K562 (cell line): ENCODE data around the gene TESK2. TPM values are rescaled to one million over a fixed set of nuclear protein-coding genes. Genes with fewer than 3 reads are reported as not detected.

Experiments
- ATAC-seq: fragments of 200-7000 bp; cut with Tn5 transposase; 3 replicates; pipeline ENCODE4 v1.9.1; 2020; ENCODE audit warnings: moderate library complexity
- BruUV-seq: library from RNA; stranded (reverse); fragments of 400-500 nt; replicated peaks from 2 replicates; lab custom pipeline; 2021; lab: Mats Ljungman, UMichigan
- CTCF ChIA-PET: fragments of 300-600 bp; formaldehyde crosslinking; extraction: SDS; loops from one replicate; lab custom pipeline; 2021; ENCODE audit warnings: low intra/inter-chr PET ratio; lab: Yijun Ruan, JAX
- POLR2A ChIA-PET: fragments of 300-600, 350-650 bp; sonication (Branson Sonifier 250); formaldehyde crosslinking; extraction: SDS; loops from one replicate; lab custom pipeline; 2021; ENCODE audit warnings: antibody characterized with exemption, inconsistent platforms; lab: Yijun Ruan, JAX
- DNase-seq, 4 experiments: peaks; one replicate each; pipeline versions ENCODE4 v3.0.0 to v3.0.0-alpha.2; 2011 to 2018; ENCODE audit warnings: low spot score in 3 of 4, mixed read lengths in 3 of 4; ENCODE audit errors: extremely low read depth in 1 of 4
- FAIRE-seq: peaks from 2 replicates; lab custom pipeline; 2011; peaks lifted over from hg19 to GRCh38; lab: Jason Lieb, UNC
- H2AFZ ChIP-seq: 2 replicates; pipeline ENCODE4 v1.6.0; 2011; ENCODE audit warnings: low read depth, low read length, control low read depth, inconsistent platforms
- H3K27ac ChIP-seq: fragments of 200-600 bp; 3 replicates; pipeline ENCODE4 v1.8.0; 2011; ENCODE audit warnings: low read depth, mild to moderate bottlenecking, control low read depth, inconsistent platforms, low read length, moderate library complexity, mixed read lengths; ENCODE audit errors: extremely low read depth
- H3K27me3 ChIP-seq, 2 experiments: fragments of 300-600 bp in 1 of 2; 2 replicates in 1 of 2; 3 replicates in 1 of 2; pipeline versions ENCODE4 v1.6.0 to v1.8.0; 2011; ENCODE audit warnings: inconsistent platforms in 2 of 2, low read length in 2 of 2, mild to moderate bottlenecking in 1 of 2, mixed read lengths in 1 of 2, moderate library complexity in 1 of 2; ENCODE audit not compliant: control insufficient read depth in 2 of 2, insufficient read depth in 2 of 2
- H3K36me3 ChIP-seq: fragments of 300-600 bp; 3 replicates; pipeline ENCODE4 v1.8.0; 2011; ENCODE audit warnings: mild to moderate bottlenecking, low read length, inconsistent platforms; ENCODE audit not compliant: control insufficient read depth, insufficient read depth
- H3K4me1 ChIP-seq, 2 experiments: fragments of 200-600 bp in 1 of 2; replicated peaks in 1 of 2; 2 replicates in 1 of 2; 3 replicates in 1 of 2; pipeline versions ENCODE4 v1.5.1 to v1.8.0; 2011; ENCODE audit warnings: inconsistent platforms in 2 of 2, low read length in 2 of 2, mild to moderate bottlenecking in 1 of 2, mixed read lengths in 1 of 2, moderate library complexity in 1 of 2; ENCODE audit not compliant: control insufficient read depth in 2 of 2, insufficient read depth in 2 of 2
- H3K4me2 ChIP-seq: 2 replicates; pipeline ENCODE4 v1.6.1; 2011; ENCODE audit warnings: low read length, control low read depth, inconsistent platforms, mixed read lengths; ENCODE audit not compliant: insufficient read depth
- H3K4me3 ChIP-seq: fragments of 200-600 bp; sonication (generic), shearing (Covaris generic); 2 replicates; pipeline ENCODE4 v1.5.1; 2016; ENCODE audit warnings: control low read depth, inconsistent platforms
- H3K79me2 ChIP-seq: fragments of 200-600 bp; 3 replicates; pipeline ENCODE4 v1.8.0; 2011; ENCODE audit warnings: low read length, inconsistent platforms; ENCODE audit not compliant: control insufficient read depth, insufficient read depth
- H3K9ac ChIP-seq, 2 experiments: 2 replicates each; pipeline versions ENCODE4 v1.6.0 to v1.6.1; 2011; ENCODE audit warnings: low read depth in 2 of 2, low read length in 2 of 2, control low read depth in 1 of 2, inconsistent platforms in 1 of 2, mild to moderate bottlenecking in 1 of 2, mixed read lengths in 1 of 2; ENCODE audit not compliant: insufficient read depth in 1 of 2
- H3K9me1 ChIP-seq: one replicate; pipeline ENCODE4 v1.6.0; 2011; ENCODE audit warnings: inconsistent platforms, mild to moderate bottlenecking, low read length, moderate library complexity; ENCODE audit not compliant: control insufficient read depth, insufficient read depth
- H3K9me3 ChIP-seq: replicated peaks from 2 replicates; pipeline ENCODE4 v1.5.1; 2011; ENCODE audit warnings: low read depth, low read length, inconsistent platforms; ENCODE audit not compliant: control insufficient read depth, insufficient read depth
- H4K20me1 ChIP-seq: replicated peaks from 2 replicates; pipeline ENCODE4 v1.6.1; 2011; ENCODE audit warnings: low read length, inconsistent platforms, mixed read lengths; ENCODE audit not compliant: control insufficient read depth, insufficient read depth
- AFF4 ChIP-seq: sonication (generic); formaldehyde crosslinking; IDR thresholded peaks from 2 replicates; pipeline ENCODE4 v1.8.0; 2023; ENCODE audit warnings: mild to moderate bottlenecking, missing genetic modification reagents
- FOS ChIP-seq: IDR thresholded peaks from 3 replicates; pipeline ENCODE4 v1.6.1; 2011; ENCODE audit not compliant: insufficient read length; ENCODE audit errors: extremely low read depth
- NCOA6 ChIP-seq: fragments of 450-650 bp; IDR thresholded peaks from 2 replicates; pipeline ENCODE4 v1.6.1; 2017; ENCODE audit warnings: mild to moderate bottlenecking
- POLR2H ChIP-seq: IDR thresholded peaks from 2 replicates; pipeline ENCODE4 v1.6.1; 2016; ENCODE audit warnings: missing genetic modification characterization, low read depth, mild to moderate bottlenecking, control low read depth, missing compliant biosample characterization, moderate library complexity
- USF1 ChIP-seq: sonication (generic); formaldehyde crosslinking; IDR thresholded peaks from 2 replicates; pipeline ENCODE4 v1.9.0; 2022; ENCODE audit warnings: mild to moderate bottlenecking, missing genetic modification reagents
- ZC3H11A ChIP-seq: IDR thresholded peaks from 2 replicates; pipeline ENCODE4 v1.6.1; 2012; ENCODE audit warnings: low read depth, low read length, improper control_type of control experiment
- WGBS: fragments of 100-300 bp; shearing (Covaris generic); methylation state at CpG from one replicate; pipeline ENCODE4 v1.1.6; 2016; ENCODE audit warnings: low coverage, mixed read lengths; ENCODE audit not compliant: insufficient coverage; ENCODE audit errors: missing lambda C conversion rate; 5-methylcytosine and 5-hydroxymethylcytosine counted together
- in situ Hi-C: fragments of 300-500 bp; cut with MboI; formaldehyde crosslinking; loops from 4 replicates; pipeline ENCODE4 v1.15.0; 2018; ENCODE audit warnings: inconsistent platforms, mixed read lengths
- intact Hi-C: fragments of 100-400 bp; cut with micrococcal nuclease; formaldehyde crosslinking; loops from 2 replicates; pipeline ENCODE4 v1.14.2; 2022
- polyA plus RNA-seq, 8 experiments: library from polyadenylated mRNA; depleted of rRNA in 4 of 8; stranded (reverse) in 5 of 8; unstranded in 3 of 8; fragments of >200 nt; fragmentation: Nextera tagmentation in 2 of 8; fragmentation: Illumina TruSeq in 1 of 8; extraction: Ambion mirVana in 2 of 8; extraction: Trizol in 1 of 8; gene quantifications; 2 replicates each; pipeline versions ENCODE4 v1.2.1 to v1.2.3, GENCODE V29; 2011 to 2014; ENCODE audit warnings: inconsistent platforms in 1 of 8, missing spikeins in 1 of 8
- total RNA-seq, 7 experiments: library from RNA; depleted of rRNA in 6 of 7; stranded (reverse); fragments of >200 nt in 6 of 7; fragmentation: Illumina TruSeq in 2 of 7; extraction: Trizol in 2 of 7; gene quantifications; 2 replicates each; pipeline versions ENCODE4 v1.2.1 to v1.2.3, GENCODE V29; 2011 to 2021; ENCODE audit warnings: low replicate concordance in 1 of 7

TESK2 gene
- total and polyA plus RNA-seq, 9 of the 15 experiments (the other 6 are each of a cell fraction or from before 2014, with no cell fraction given): 1.6 to 5.3 (median 3.7) TPM

- no peaks in the 10 kb centered on the region; a peak in 1 of 5 replicates for H3K27me3 ChIP-seq
- H3K79me2 ChIP-seq: no peaks in the 10 kb centered on the region
- H3K27ac ChIP-seq: no peak overlapping the region
- no peak overlapping the region for H2AFZ ChIP-seq
- intact Hi-C loops (no loop called here), in situ Hi-C loops (no loop called here)
- no peak overlapping the region for H3K4me2 ChIP-seq
- WGBS: 21% methylated on average over 4 of the region's 4 CpGs
- FAIRE-seq (no peak), ATAC-seq (no peak), DNase-seq (no peak)
- H3K9me1 ChIP-seq: no peaks in the 10 kb centered on the region
- POLR2A ChIA-PET: no interaction called here
- H3K9me3 ChIP-seq: no peaks in the 10 kb centered on the region
- CTCF ChIA-PET: no interaction called here
- BruUV-seq: no TSS peak
- no peaks in the 10 kb centered on the region for H3K36me3 ChIP-seq
- TF ChIP-seq ZC3H11A (no peak), AFF4 (CRISPR knock-in tag) (no peak), FOS (no peak), NCOA6 (no peak), POLR2H (no peak), USF1 (CRISPR knock-in tag) (no peak)
- no peaks in the 10 kb centered on the region for H4K20me1 ChIP-seq
- H3K9ac ChIP-seq: no peak overlapping the region
- H3K4me1 ChIP-seq: no peaks in the 10 kb centered on the region
- no peak overlapping the region for H3K4me3 ChIP-seq
Measured at GRCh38 chr1:45380125-45380524, 110.8 kb downstream of the TESK2 start.
